OCI-LY3 (cell line): ENCODE data around the gene CHAF1A.

ENCODE experiments used
- H2AFZ ChIP-seq: fragments of 200-600, 300-600 bp; shearing (Covaris generic); 2 replicates; pipeline ENCODE4 v1.6.0; 2014; ENCODE audit warnings: antibody characterized with exemption, low read depth, low read length
- H3K27ac ChIP-seq: fragments of 200-600, 300-600 bp; sonication (generic); 2 replicates; pipeline ENCODE4 v1.5.1; 2014; ENCODE audit warnings: mild to moderate bottlenecking, low read length, moderate library complexity, mixed read lengths
- H3K27me3 ChIP-seq: fragments of 200-600, 300-600 bp; sonication (generic); 2 replicates; pipeline ENCODE4 v1.6.1; 2014; ENCODE audit warnings: low read depth, low read length, mixed read lengths
- H3K36me3 ChIP-seq: fragments of 200-600, 300-600 bp; sonication (generic); replicated peaks from 2 replicates; pipeline ENCODE3; 2014; ENCODE audit warnings: low read depth, low read length, mixed read lengths
- H3K4me1 ChIP-seq: fragments of 300-600, 200-600 bp; sonication (generic); 2 replicates; pipeline ENCODE4 v1.6.1; 2014; ENCODE audit warnings: low read length, mixed read lengths
- H3K4me2 ChIP-seq: fragments of 200-600, 300-600 bp; sonication (generic); 2 replicates; pipeline ENCODE4 v1.6.1; 2014; ENCODE audit warnings: low read length, mixed read lengths
- H3K4me3 ChIP-seq: fragments of 300-600, 200-600 bp; sonication (generic); 2 replicates; pipeline ENCODE4 v1.5.1; 2014; ENCODE audit warnings: antibody characterized with exemption, mild to moderate bottlenecking, low read length, moderate library complexity
- H3K79me2 ChIP-seq: fragments of 300-600, 200-600 bp; shearing (Covaris generic); 2 replicates; pipeline ENCODE4 v1.6.1; 2014; ENCODE audit warnings: mild to moderate bottlenecking, low read length, mixed read lengths
- H3K9ac ChIP-seq: fragments of 300-600, 200-600 bp; shearing (Covaris generic); 2 replicates; pipeline ENCODE4 v1.6.0; 2014; ENCODE audit warnings: mild to moderate bottlenecking, low read length, moderate library complexity
- H3K9me3 ChIP-seq: fragments of 200-600, 300-600 bp; shearing (Covaris generic); 2 replicates; pipeline ENCODE4 v1.6.1; 2014; ENCODE audit warnings: low read length, mixed read lengths; ENCODE audit not compliant: insufficient read depth
- H4K20me1 ChIP-seq: fragments of 200-600, 300-600 bp; sonication (generic); 2 replicates; pipeline ENCODE4 v1.6.1; 2016; ENCODE audit warnings: low read length, mixed read lengths; ENCODE audit not compliant: insufficient read depth
- EZH2phosphoT487 ChIP-seq: fragments of 200-600 bp; shearing (Covaris generic); IDR thresholded peaks from 2 replicates; pipeline ENCODE4 v1.6.1; 2018; ENCODE audit warnings: antibody characterized with exemption, mixed run types, low read depth
- TF ChIP-seq, protein P1 (sequence below): fragments of 200-600, 300-600 bp; sonication (generic); IDR thresholded peaks from 2 replicates; pipeline ENCODE4 v1.5.1; 2014; ENCODE audit warnings: antibody characterized with exemption, low read length, low read depth

The CHAF1A gene

GRCh38 chr19:4431296-4431695 is 28.9 kb downstream of the CHAF1A start:
- no peaks in the 10 kb centered on the region for H3K27me3 ChIP-seq
- H3K36me3 ChIP-seq = peaks cover 69% of the 10 kb centered on the region
- H3K9ac ChIP-seq = no peak overlapping the region
- TF ChIP-seq, protein P1, sequence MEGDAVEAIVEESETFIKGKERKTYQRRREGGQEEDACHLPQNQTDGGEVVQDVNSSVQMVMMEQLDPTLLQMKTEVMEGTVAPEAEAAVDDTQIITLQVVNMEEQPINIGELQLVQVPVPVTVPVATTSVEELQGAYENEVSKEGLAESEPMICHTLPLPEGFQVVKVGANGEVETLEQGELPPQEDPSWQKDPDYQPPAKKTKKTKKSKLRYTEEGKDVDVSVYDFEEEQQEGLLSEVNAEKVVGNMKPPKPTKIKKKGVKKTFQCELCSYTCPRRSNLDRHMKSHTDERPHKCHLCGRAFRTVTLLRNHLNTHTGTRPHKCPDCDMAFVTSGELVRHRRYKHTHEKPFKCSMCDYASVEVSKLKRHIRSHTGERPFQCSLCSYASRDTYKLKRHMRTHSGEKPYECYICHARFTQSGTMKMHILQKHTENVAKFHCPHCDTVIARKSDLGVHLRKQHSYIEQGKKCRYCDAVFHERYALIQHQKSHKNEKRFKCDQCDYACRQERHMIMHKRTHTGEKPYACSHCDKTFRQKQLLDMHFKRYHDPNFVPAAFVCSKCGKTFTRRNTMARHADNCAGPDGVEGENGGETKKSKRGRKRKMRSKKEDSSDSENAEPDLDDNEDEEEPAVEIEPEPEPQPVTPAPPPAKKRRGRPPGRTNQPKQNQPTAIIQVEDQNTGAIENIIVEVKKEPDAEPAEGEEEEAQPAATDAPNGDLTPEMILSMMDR = no peak
- no peak for TF ChIP-seq EZH2phosphoT487
- no peak overlapping the region for H3K4me3 ChIP-seq
- H3K79me2 ChIP-seq = peaks cover 20% of the 10 kb centered on the region
- no peaks in the 10 kb centered on the region for H3K4me1 ChIP-seq
- no peaks in the 10 kb centered on the region for H3K9me3 ChIP-seq
- H3K27ac ChIP-seq = no peak overlapping the region
- H2AFZ ChIP-seq = no peak overlapping the region
- H3K4me2 ChIP-seq = no peak overlapping the region
- H4K20me1 ChIP-seq = peaks cover 6% of the 10 kb centered on the region; the same call in 1 of the 2 replicates

DNA sequence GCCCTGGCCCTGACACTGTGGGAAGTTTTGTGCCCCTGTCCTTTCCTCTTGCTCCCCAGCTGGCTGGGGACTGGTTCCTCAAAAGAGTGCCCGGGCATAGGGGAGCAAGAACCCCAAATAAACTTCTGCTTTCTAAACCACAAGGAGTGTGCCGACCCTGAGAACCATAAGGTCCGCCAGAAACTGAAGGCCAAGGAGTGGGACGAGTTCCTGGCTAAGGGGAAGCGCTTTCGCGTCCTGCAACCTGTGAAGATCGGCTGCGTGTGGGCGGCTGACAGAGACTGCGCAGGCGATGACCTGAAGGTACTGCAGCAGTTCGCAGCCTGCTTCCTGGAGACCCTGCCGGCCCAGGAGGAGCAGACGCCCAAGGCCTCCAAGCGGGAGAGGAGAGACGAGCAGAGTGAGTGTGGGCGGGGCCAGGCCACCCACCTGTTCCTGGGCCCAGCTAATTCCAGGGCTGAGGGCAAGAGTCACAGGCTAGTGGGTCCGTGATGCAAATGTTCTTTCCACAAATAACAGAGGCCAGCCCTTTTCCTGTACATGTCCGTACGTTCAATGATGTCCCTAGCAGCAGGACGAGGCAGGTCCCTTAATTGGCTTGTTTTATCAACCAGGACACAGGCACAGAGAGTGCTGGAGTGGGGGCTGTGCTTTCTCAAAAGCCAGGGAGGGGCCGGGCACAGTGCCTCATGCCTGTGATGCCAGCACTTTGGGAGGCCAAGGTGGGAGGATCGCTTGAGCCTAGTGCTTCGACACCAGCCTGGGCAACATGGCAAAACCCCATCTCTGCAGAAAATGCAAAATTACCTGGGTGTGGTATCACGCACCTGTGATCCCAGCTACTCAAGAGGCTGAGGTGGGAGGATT is 29.6 kb downstream of the CHAF1A start:
- no peaks in the 10 kb centered on the region for H3K4me1 ChIP-seq

DNA sequence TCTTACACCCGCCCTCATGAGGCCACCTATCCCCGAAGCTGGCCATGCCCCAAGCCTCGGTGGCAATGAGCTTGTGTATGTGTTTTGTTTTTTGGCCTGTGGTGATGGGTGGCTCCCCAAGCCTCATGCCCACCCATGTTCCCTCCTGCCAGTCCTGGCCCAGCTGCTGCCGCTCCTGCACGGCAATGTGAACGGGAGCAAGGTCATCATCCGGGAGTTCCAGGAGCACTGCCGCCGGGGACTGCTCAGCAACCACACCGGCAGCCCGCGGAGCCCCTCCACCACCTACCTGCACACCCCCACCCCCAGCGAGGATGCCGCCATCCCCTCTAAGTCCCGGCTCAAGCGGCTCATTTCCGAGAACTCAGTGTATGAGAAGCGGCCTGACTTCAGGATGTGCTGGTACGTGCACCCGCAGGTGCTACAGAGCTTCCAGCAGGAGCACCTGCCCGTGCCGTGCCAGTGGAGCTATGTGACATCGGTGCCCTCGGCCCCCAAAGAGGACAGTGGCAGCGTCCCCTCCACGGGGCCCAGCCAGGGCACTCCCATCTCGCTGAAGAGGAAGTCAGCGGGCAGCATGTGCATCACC is 30.6 kb downstream of the CHAF1A start:
- Histone ChIP-seq H3K4me1 (no peaks in the 10 kb centered on the region), H3K27me3 (no peaks in the 10 kb centered on the region), H3K79me2 (peaks cover 31% of the 10 kb centered on the region), H3K4me2 (no peak overlapping the region), H3K4me3 (no peak overlapping the region), H4K20me1 (peaks cover 8% of the 10 kb centered on the region; the same call in 1 of the 2 replicates), H3K9ac (no peak overlapping the region), H3K9me3 (no peaks in the 10 kb centered on the region), H3K27ac (no peak overlapping the region), H2AFZ (no peak overlapping the region), H3K36me3 (peaks cover 75% of the 10 kb centered on the region)
- TF ChIP-seq, protein P1 = no peak
- no peak for TF ChIP-seq EZH2phosphoT487

More for the DNA sequence above, 29.6 kb downstream of the CHAF1A start:
- Histone ChIP-seq H3K79me2 (peaks cover 26% of the 10 kb centered on the region), H4K20me1 (peaks cover 8% of the 10 kb centered on the region; the same call in 1 of the 2 replicates), H2AFZ (no peak overlapping the region), H3K9me3 (no peaks in the 10 kb centered on the region), H3K36me3 (peaks cover 72% of the 10 kb centered on the region), H3K9ac (no peak overlapping the region), H3K27ac (no peak overlapping the region), H3K4me3 (no peak overlapping the region), H3K4me2 (no peak overlapping the region), H3K27me3 (no peaks in the 10 kb centered on the region)
- TF ChIP-seq EZH2phosphoT487 = no peak
- TF ChIP-seq, protein P1 = no peak

- H4K20me1 ChIP-seq = peaks cover 8% of the 10 kb centered on the region; the same call in 1 of the 2 replicates
- no peaks in the 10 kb centered on the region for H3K4me1 ChIP-seq
- H3K9me3 ChIP-seq = no peaks in the 10 kb centered on the region
- TF ChIP-seq, protein P1 = no peak
- TF ChIP-seq EZH2phosphoT487 = no peak
- peaks cover 71% of the 10 kb centered on the region for H3K36me3 ChIP-seq
- peaks cover 36% of the 10 kb centered on the region for H3K79me2 ChIP-seq
- no peak overlapping the region for H3K27ac ChIP-seq
- no peak overlapping the region for H2AFZ ChIP-seq
- H3K9ac ChIP-seq = no peak overlapping the region
- H3K4me2 ChIP-seq = no peak overlapping the region
- no peak overlapping the region for H3K4me3 ChIP-seq
- no peaks in the 10 kb centered on the region for H3K27me3 ChIP-seq
Measured at GRCh38 chr19:4434391-4434790, 32.0 kb downstream of the CHAF1A start.
